GM10847 (cell line): Measurements from ENCODE around the gene CRYBB1.

Source experiments
- POLR2A ChIP-seq: IDR thresholded peaks from 2 replicates; pipeline ENCODE4 v1.6.1; 2011; ENCODE audit not compliant: insufficient read length; ENCODE audit errors: extremely low read depth

The CRYBB1 gene

GRCh38 chr22:26617271-26618199 lies at the start of gene CRYBB1:
TSS of gene CRYBB1 (minus strand) at chr22:26618027. CDS start at chr22:26616319, 1,708 bp downstream.
- TF ChIP-seq POLR2A: no peak

DNA sequence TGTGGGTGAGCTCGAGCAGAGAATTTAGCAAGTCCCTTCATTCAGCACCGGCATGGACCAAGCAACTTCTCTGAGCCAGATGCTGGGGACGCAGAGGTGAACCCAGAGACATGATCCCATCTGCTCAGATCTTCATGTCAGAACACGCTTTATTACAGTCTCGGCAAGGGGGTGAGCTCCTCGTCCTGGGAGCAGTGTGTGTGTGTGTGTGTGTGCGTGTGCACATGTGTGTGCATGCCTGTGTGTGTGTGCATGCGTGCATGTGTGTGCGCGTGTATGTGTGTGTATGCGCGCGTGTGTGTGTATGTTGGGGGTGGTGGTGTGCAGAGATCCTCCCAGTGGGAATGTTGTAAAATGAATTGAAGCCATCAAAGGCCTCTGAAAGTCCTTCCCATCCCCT lies 49.3 kb upstream of the CRYBB1 start:
- no peak for TF ChIP-seq POLR2A

- no peak for TF ChIP-seq POLR2A
Observed at GRCh38 chr22:26665813-26666231, 48.0 kb upstream of the CRYBB1 start.

DNA sequence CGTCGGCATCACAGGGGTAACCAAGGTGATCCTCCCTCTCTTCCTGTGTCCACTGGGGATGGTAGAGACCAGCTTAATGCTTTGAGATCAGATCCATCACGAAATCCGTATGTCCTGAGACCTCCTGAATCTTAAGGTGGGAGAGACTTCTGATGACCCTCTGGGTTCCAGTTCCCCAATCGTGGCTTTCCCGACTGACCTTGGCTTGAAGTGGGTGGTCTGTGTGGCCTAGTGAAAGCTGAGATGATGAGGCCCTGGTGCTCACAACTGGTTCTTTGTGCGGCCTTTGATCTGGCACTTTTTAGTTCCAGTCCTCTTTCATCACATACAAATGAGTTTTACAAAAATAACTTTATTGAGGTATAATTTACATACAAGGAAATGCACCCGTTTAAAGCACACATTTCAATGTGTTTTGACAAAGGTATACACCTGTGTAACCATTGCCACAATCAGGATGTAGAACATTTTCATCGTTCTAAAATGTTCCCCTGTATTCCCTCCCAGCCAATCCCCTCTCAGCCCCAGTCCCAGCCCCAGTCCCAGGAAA lies 45.6 kb upstream of the CRYBB1 start:
- no peak for TF ChIP-seq POLR2A

DNA sequence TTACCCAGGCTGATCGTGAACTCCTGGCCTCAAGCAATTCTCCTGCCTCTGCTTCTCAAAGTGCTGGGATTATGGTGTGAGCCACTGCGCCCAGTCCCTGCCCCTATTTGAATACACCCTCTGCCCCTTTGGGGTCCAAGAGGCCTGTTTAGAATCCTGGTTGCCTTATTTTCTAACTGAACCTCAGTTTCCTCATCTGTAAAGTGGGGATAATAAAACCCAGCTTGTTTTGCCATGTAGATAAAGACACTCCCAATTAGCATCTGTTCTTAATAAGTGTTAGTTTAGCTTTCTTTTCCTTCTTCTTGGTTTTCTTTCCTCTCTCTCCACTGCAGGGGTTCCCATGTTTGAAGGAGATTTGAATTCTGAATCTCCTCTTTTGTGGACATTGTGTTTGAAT lies 44.3 kb upstream of the CRYBB1 start:
- TF ChIP-seq POLR2A: no peak

GRCh38 chr22:26660961-26661578 lies 43.2 kb upstream of the CRYBB1 start:
- no peak for TF ChIP-seq POLR2A

DNA sequence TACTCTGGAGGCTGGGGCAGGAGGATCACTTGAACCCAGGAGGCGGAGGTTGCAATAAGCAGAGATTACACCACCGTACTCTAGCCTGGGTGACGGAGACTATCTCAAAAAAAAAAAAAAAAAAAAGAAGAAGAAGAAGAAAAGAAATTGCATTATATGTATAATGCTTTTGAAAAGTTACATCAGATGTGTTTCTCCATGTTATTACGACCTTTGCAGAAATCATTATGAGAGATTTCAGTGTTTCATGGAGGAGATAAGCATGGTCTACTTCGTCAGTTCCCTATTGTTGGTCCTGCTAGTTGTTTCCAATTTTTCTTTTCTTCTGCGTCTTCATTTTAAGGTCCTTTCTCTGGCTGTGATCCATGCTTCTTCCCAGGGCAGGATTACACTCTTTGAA lies 42.5 kb upstream of the CRYBB1 start:
- no peak for TF ChIP-seq POLR2A

- TF ChIP-seq POLR2A: peak; percentile 17
Observed at GRCh38 chr22:26658671-26659478, 41.0 kb upstream of the CRYBB1 start.

- no peak for TF ChIP-seq POLR2A
Observed at GRCh38 chr22:26658161-26658560, 40.3 kb upstream of the CRYBB1 start.

- TF ChIP-seq POLR2A: no peak
Observed at GRCh38 chr22:26656891-26657851, 39.3 kb upstream of the CRYBB1 start, which contains the start of gene MIAT. TSS of gene MIAT (plus strand) at chr22:26657588.

DNA sequence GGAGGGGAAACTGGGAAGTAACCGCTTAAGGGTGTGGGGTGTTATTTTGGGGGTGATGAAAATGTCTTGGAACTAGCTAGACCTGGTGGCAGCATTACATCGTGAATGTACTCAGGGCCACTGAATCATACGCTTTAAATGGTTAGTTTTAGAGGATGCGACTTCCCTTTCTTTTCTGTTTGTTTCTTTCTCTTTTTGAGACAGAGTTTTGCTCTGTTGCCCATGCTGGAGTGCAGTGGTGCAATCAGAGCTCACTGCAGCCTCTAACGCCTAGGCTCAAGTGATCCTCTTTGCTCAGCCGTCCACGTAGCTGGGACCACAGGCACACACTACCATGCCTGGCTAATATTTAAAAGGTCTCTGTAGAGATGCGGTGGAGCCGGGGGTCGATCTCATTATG lies 34.0 kb upstream of the CRYBB1 start:
- no peak for TF ChIP-seq POLR2A

DNA sequence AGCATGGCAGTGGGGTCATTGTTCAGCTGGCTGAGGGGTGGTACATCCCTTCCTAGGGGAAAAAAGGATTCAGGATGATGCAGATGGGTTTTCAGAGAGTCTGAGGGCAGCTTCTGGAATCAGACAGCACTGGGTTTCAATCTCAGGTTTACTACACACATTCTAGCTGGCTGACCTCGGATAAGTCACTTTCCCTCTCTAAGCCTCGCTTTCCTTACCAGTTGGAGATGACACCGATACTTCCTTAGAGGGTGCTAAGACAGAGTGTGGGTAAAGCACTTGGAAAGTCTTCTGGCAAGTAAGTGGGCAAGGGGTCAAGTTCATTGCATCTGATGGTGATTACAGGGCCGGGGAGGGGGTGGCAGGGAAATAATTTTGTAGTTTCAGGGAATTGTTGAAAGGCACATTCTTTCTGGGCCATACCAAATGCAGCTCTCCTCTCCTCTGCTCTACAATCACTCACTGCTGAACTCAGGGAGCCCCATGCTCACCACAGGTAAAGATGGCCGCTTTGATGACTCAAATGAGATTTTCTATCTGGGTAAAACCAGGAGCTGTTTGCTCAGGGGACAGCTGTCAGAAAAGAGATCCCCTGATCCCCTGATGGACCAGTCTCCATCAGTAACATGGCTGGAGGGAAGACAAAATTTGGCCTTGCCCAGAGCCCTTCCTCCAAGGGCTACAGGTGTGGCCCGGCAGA lies 33.0 kb upstream of the CRYBB1 start:
- no peak for TF ChIP-seq POLR2A

DNA sequence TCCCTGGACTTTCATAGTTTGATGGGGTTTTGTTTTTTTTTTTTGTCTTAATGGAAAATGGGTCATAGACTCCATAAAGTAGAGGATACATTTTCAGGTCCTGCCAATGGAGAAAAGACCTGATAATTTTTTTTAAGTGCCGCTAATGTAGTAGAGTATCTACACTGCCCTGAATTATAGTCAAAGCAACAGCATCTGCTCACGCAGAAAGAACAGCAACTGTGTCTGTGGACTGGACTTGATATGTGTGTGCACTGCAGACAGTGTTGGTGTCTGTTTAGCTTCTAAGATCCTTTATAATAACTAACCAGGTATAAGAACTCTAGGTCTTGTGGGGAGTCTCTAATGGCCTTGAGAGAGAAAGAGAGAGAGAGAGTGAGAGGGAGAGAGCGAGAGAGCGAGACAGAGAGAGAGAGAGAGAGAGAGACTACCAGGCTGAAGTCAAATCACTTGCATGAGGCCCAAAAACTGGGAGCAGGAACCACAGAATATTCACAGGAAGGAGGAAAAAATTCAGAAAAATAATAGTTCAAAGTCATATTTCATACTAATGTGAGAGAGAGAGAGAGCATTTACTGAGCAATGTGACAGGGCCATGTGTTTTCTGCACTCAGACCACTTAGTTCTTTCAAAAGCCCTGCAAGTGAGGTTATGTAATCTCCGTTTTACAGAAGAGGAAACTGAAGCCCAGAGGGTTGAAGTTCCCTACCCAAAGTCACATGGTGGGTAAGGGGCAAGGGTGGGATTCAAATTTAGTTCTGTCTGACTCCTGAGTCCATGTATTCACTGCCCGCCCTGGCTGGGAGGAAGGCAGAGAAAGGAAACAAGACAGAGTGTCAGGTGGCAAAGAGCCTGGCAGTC lies 30.9 kb upstream of the CRYBB1 start:
- TF ChIP-seq POLR2A: no peak

DNA sequence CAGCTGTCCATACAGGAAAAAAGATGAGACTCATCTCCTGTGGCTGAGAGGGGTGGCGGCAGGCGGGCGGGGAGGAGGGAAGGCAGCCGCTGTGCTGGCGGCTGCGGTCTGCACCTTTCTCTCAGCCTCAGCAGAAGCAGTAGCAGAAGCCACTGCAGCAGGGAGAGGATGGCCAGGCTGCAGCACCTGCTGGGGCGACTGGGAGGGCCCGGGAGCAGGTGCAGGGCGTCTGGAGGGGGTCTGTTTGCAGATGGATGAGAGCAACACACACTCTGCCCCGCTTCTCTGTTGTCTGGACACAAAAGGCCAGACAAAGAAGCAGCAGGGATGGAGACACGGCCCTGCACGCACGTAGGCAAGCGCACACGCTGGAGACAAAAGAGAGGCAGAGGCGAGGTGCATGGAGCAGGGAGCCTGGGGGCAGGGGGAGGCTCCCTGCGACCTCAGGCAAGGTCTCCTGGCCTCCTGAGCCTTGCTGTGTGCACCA lies 30.2 kb upstream of the CRYBB1 start:
- no peak for TF ChIP-seq POLR2A
